HepG2 (cell line): Measurements from ENCODE around the gene EVA1A. TPM values are rescaled to one million over a fixed set of nuclear protein-coding genes. Genes with fewer than 3 reads are reported as not detected.

Experiments
- ATF1 ChIP-seq: IDR thresholded peaks from 2 replicates; pipeline ENCODE4 v1.6.1; 2016; ENCODE audit warnings: mild to moderate bottlenecking, control low read depth
- BCL6 ChIP-seq: IDR thresholded peaks from 2 replicates; pipeline ENCODE4 v1.6.1; 2016; ENCODE audit warnings: missing genetic modification reagents, missing compliant biosample characterization
- CEBPG ChIP-seq: IDR thresholded peaks from 2 replicates; pipeline ENCODE4 v1.6.1; 2016
- FIP1L1 ChIP-seq: fragments of 200-400 bp; formaldehyde crosslinking; IDR thresholded peaks from 2 replicates; pipeline ENCODE4 v1.6.1; 2018; ENCODE audit warnings: low read depth, mild to moderate bottlenecking, low read length, moderate library complexity, borderline replicate concordance; ENCODE audit not compliant: insufficient read depth
- HOXA3 ChIP-seq: sonication (generic); formaldehyde crosslinking; IDR thresholded peaks from 2 replicates; pipeline ENCODE4 v1.5.0; 2020; ENCODE audit warnings: missing genetic modification reagents
- TAF1 ChIP-seq: sonication (generic); formaldehyde crosslinking; IDR thresholded peaks from 2 replicates; pipeline ENCODE4 v1.4.0; 2020; ENCODE audit warnings: missing genetic modification reagents
- TBX2 ChIP-seq: sonication (generic); formaldehyde crosslinking; IDR thresholded peaks from 2 replicates; pipeline ENCODE4 v1.5.0; 2020; ENCODE audit warnings: missing genetic modification reagents, mild to moderate bottlenecking, borderline replicate concordance
- ZFP36L1 ChIP-seq: sonication (generic); formaldehyde crosslinking; IDR thresholded peaks from 2 replicates; pipeline ENCODE4 v1.8.0; 2022; ENCODE audit warnings: mild to moderate bottlenecking, missing genetic modification reagents, moderate library complexity
- ZNF883 ChIP-seq: sonication (generic); formaldehyde crosslinking; IDR thresholded peaks from 2 replicates; pipeline ENCODE4 v1.5.1; 2020; ENCODE audit warnings: mild to moderate bottlenecking, missing genetic modification reagents; ENCODE audit errors: not compliant biosample characterization
- polyA plus RNA-seq, 8 experiments: library from polyadenylated mRNA; depleted of rRNA in 3 of 8; stranded (reverse) in 7 of 8; unstranded in 1 of 8; fragments of >200 nt; fragmentation: Illumina TruSeq in 4 of 8; extraction: Trizol in 4 of 8; gene quantifications; 2 replicates each; pipeline versions ENCODE4 v1.2.1 to v1.2.3, GENCODE V29; 2011 to 2016; ENCODE audit warnings: low read depth in 4 of 8, missing spikeins in 1 of 8, mixed read lengths in 1 of 8; ENCODE audit not compliant: insufficient read depth in 1 of 8
- total RNA-seq, 5 experiments: library from RNA; depleted of rRNA; stranded (reverse); fragments of >200 nt; fragmentation: Illumina TruSeq; extraction: Trizol; gene quantifications; 2 replicates each; pipeline ENCODE4 v1.2.3, GENCODE V29; 2016; ENCODE audit warnings: low read depth in 1 of 5
- TF ChIP-seq, protein P1 (sequence below), 2 experiments: fragments of 450-650 bp in 1 of 2; sonication (generic) in 1 of 2; formaldehyde crosslinking; IDR thresholded peaks; 2 replicates each; pipeline versions ENCODE4 v1.5.0 to v1.8.0; 2020 to 2022; ENCODE audit warnings: mild to moderate bottlenecking in 1 of 2, missing genetic modification reagents in 1 of 2
- TF ChIP-seq, protein P2 (sequence below): sonication (generic); formaldehyde crosslinking; conservative IDR thresholded peaks from 2 replicates; pipeline ENCODE4 v1.4.0; 2020; ENCODE audit warnings: missing genetic modification reagents
- TF ChIP-seq, protein P3 (sequence below): sonication (generic); formaldehyde crosslinking; IDR thresholded peaks from 2 replicates; pipeline ENCODE4 v1.4.0; 2020; ENCODE audit warnings: missing genetic modification reagents
- TF ChIP-seq, protein P4 (sequence below): sonication (generic); formaldehyde crosslinking; conservative IDR thresholded peaks from 2 replicates; pipeline ENCODE4 v1.8.1; 2023; ENCODE audit warnings: missing genetic modification reagents
- TF ChIP-seq, protein P5 (sequence below): sonication (generic); formaldehyde crosslinking; IDR thresholded peaks from 2 replicates; pipeline ENCODE4 v1.9.0; 2021; ENCODE audit warnings: missing genetic modification reagents, borderline replicate concordance
- TF ChIP-seq, protein P6 (sequence below): sonication (generic); formaldehyde crosslinking; IDR thresholded peaks from 2 replicates; pipeline ENCODE4 v1.4.0; 2020; ENCODE audit warnings: missing genetic modification reagents, borderline replicate concordance

The EVA1A gene
- total and polyA plus RNA-seq, 2 of the 13 experiments (the other 11 are each of a cell fraction or from before 2014, with no cell fraction given), result 57.5 to 57.8 TPM

DNA sequence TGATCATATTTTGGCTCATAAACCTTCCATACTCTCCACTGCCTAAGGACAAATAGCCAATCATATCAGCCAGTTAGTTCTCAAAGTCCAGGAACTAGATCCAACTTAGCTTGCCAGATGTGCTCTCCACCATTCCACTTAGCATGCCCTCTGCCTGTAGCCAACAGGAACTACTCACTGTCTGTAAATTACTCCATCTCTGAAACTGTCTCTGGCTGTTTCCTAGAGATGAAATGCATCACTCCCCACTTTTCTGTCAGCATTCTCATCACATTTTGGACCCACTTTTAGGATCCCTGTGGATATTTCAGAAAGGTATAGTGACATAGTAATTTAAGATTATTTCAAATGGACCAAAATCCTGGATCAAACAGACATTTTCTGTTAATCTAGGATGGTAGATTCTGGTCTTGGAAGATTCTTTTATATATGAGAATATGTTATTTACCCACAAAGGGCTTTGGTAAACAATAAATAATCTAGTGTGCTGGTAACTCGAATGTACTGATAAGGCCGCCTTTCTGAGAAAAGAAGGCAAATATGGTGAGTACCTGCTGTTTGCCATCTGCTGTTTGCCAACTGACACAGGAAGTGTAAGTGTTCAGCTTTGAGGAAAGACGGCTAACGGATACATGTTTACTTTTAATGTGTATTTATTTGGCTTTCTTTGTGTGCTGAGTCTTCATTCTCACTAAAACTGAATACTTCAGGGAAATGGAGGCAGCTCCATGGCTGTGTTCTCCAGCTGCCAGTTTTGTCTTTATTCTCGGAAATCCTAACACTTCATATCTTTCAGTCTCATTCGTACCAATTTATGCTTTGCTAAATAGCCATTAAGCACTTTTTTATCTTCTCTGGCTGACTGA is 79.5 kb downstream of the EVA1A start (continued):
- TF ChIP-seq, protein P1, sequence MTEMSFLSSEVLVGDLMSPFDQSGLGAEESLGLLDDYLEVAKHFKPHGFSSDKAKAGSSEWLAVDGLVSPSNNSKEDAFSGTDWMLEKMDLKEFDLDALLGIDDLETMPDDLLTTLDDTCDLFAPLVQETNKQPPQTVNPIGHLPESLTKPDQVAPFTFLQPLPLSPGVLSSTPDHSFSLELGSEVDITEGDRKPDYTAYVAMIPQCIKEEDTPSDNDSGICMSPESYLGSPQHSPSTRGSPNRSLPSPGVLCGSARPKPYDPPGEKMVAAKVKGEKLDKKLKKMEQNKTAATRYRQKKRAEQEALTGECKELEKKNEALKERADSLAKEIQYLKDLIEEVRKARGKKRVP (CRISPR knock-in tag; IDR thresholded peaks at IDR 0.05), result peak in 1 of 2 experiments; percentile 72; a peak in 2 of 4 replicates
- TF ChIP-seq FIP1L1 (no peak), TBX2 (CRISPR knock-in tag) (peak; percentile 99), HOXA3 (CRISPR knock-in tag) (peak; percentile 61; the same call in 1 of the 2 replicates), TAF1 (CRISPR knock-in tag) (no peak), BCL6 (peak; percentile 95), ATF1 (CRISPR knock-in tag) (peak; percentile 34; the same call in 1 of the 2 replicates), CEBPG (CRISPR knock-in tag) (peak; percentile 70), ZFP36L1 (peak; percentile 68; the same call in 1 of the 2 replicates), ZNF883 (CRISPR knock-in tag) (no peak)
- TF ChIP-seq, protein P2, sequence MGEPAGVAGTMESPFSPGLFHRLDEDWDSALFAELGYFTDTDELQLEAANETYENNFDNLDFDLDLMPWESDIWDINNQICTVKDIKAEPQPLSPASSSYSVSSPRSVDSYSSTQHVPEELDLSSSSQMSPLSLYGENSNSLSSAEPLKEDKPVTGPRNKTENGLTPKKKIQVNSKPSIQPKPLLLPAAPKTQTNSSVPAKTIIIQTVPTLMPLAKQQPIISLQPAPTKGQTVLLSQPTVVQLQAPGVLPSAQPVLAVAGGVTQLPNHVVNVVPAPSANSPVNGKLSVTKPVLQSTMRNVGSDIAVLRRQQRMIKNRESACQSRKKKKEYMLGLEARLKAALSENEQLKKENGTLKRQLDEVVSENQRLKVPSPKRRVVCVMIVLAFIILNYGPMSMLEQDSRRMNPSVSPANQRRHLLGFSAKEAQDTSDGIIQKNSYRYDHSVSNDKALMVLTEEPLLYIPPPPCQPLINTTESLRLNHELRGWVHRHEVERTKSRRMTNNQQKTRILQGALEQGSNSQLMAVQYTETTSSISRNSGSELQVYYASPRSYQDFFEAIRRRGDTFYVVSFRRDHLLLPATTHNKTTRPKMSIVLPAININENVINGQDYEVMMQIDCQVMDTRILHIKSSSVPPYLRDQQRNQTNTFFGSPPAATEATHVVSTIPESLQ, result 0 out of 2 replicates have a peak, but pooled peaks have one; percentile 69
- TF ChIP-seq, protein P3, sequence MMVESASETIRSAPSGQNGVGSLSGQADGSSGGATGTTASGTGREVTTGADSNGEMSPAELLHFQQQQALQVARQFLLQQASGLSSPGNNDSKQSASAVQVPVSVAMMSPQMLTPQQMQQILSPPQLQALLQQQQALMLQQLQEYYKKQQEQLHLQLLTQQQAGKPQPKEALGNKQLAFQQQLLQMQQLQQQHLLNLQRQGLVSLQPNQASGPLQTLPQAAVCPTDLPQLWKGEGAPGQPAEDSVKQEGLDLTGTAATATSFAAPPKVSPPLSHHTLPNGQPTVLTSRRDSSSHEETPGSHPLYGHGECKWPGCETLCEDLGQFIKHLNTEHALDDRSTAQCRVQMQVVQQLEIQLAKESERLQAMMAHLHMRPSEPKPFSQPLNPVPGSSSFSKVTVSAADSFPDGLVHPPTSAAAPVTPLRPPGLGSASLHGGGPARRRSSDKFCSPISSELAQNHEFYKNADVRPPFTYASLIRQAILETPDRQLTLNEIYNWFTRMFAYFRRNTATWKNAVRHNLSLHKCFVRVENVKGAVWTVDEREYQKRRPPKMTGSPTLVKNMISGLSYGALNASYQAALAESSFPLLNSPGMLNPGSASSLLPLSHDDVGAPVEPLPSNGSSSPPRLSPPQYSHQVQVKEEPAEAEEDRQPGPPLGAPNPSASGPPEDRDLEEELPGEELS (CRISPR knock-in tag), result peak; percentile 100
- TF ChIP-seq, protein P4, sequence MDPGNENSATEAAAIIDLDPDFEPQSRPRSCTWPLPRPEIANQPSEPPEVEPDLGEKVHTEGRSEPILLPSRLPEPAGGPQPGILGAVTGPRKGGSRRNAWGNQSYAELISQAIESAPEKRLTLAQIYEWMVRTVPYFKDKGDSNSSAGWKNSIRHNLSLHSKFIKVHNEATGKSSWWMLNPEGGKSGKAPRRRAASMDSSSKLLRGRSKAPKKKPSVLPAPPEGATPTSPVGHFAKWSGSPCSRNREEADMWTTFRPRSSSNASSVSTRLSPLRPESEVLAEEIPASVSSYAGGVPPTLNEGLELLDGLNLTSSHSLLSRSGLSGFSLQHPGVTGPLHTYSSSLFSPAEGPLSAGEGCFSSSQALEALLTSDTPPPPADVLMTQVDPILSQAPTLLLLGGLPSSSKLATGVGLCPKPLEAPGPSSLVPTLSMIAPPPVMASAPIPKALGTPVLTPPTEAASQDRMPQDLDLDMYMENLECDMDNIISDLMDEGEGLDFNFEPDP (CRISPR knock-in tag), result no peak
- TF ChIP-seq, protein P5, sequence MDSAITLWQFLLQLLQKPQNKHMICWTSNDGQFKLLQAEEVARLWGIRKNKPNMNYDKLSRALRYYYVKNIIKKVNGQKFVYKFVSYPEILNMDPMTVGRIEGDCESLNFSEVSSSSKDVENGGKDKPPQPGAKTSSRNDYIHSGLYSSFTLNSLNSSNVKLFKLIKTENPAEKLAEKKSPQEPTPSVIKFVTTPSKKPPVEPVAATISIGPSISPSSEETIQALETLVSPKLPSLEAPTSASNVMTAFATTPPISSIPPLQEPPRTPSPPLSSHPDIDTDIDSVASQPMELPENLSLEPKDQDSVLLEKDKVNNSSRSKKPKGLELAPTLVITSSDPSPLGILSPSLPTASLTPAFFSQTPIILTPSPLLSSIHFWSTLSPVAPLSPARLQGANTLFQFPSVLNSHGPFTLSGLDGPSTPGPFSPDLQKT (CRISPR knock-in tag), result no peak
- TF ChIP-seq, protein P6, sequence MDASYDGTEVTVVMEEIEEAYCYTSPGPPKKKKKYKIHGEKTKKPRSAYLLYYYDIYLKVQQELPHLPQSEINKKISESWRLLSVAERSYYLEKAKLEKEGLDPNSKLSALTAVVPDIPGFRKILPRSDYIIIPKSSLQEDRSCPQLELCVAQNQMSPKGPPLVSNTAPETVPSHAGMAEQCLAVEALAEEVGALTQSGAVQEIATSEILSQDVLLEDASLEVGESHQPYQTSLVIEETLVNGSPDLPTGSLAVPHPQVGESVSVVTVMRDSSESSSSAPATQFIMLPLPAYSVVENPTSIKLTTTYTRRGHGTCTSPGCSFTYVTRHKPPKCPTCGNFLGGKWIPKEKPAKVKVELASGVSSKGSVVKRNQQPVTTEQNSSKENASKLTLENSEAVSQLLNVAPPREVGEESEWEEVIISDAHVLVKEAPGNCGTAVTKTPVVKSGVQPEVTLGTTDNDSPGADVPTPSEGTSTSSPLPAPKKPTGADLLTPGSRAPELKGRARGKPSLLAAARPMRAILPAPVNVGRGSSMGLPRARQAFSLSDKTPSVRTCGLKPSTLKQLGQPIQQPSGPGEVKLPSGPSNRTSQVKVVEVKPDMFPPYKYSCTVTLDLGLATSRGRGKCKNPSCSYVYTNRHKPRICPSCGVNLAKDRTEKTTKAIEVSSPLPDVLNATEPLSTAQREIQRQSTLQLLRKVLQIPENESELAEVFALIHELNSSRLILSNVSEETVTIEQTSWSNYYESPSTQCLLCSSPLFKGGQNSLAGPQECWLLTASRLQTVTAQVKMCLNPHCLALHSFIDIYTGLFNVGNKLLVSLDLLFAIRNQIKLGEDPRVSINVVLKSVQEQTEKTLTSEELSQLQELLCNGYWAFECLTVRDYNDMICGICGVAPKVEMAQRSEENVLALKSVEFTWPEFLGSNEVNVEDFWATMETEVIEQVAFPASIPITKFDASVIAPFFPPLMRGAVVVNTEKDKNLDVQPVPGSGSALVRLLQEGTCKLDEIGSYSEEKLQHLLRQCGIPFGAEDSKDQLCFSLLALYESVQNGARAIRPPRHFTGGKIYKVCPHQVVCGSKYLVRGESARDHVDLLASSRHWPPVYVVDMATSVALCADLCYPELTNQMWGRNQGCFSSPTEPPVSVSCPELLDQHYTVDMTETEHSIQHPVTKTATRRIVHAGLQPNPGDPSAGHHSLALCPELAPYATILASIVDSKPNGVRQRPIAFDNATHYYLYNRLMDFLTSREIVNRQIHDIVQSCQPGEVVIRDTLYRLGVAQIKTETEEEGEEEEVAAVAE (CRISPR knock-in tag), result peak; percentile 70; the same call in 1 of the 2 replicates
